ENCODE results near the gene MAP2. TPM values are rescaled to one million over a fixed set of nuclear protein-coding genes. Genes with fewer than 3 reads are reported as not detected.

MAP2 gene
- total RNA-seq, 1 donor from 2014 or later: 7.2 TPM

GRCh38 chr2:209601497-209601896 is 177.7 kb downstream of the MAP2 start:
- no peak for TF ChIP-seq CTCF (IDR thresholded peaks at IDR 0.05)
- peaks cover 3% of the 10 kb centered on the region for H3K27me3 Mint-ChIP-seq (ENCODE audit: unreplicated experiment)
- no peak for DNase-seq (ENCODE audit: extremely low spot score, unreplicated experiment)
- H3K9me3 Mint-ChIP-seq (ENCODE audit: unreplicated experiment): no peaks in the 10 kb centered on the region
- H3K27ac Mint-ChIP-seq (ENCODE audit: unreplicated experiment): no peak overlapping the region
- no peak overlapping the region for H3K4me3 Mint-ChIP-seq (ENCODE audit: unreplicated experiment)
- no peaks in the 10 kb centered on the region for H3K36me3 Mint-ChIP-seq (ENCODE audit: unreplicated experiment)
- no peaks in the 10 kb centered on the region for H3K4me1 Mint-ChIP-seq (ENCODE audit: unreplicated experiment)

- DNase-seq (ENCODE audit: extremely low spot score, unreplicated experiment): no peak
- no peaks in the 10 kb centered on the region for H3K4me1 Mint-ChIP-seq (ENCODE audit: unreplicated experiment)
- TF ChIP-seq CTCF (IDR thresholded peaks at IDR 0.05): no peak
- H3K27ac Mint-ChIP-seq (ENCODE audit: unreplicated experiment): no peak overlapping the region
- no peaks in the 10 kb centered on the region for H3K9me3 Mint-ChIP-seq (ENCODE audit: unreplicated experiment)
- H3K27me3 Mint-ChIP-seq (ENCODE audit: unreplicated experiment): peaks cover 3% of the 10 kb centered on the region
- no peak overlapping the region for H3K4me3 Mint-ChIP-seq (ENCODE audit: unreplicated experiment)
- no peaks in the 10 kb centered on the region for H3K36me3 Mint-ChIP-seq (ENCODE audit: unreplicated experiment)
Measured at GRCh38 chr2:209602259-209602658, 178.4 kb downstream of the MAP2 start.

GRCh38 chr2:209609531-209609930 is 185.7 kb downstream of the MAP2 start:
- Mint-ChIP-seq H3K27ac (ENCODE audit: unreplicated experiment) (no peak overlapping the region), H3K27me3 (ENCODE audit: unreplicated experiment) (peaks cover 15% of the 10 kb centered on the region), H3K36me3 (ENCODE audit: unreplicated experiment) (no peaks in the 10 kb centered on the region), H3K4me1 (ENCODE audit: unreplicated experiment) (peaks cover under 1% of the 10 kb centered on the region), H3K9me3 (ENCODE audit: unreplicated experiment) (no peaks in the 10 kb centered on the region), H3K4me3 (ENCODE audit: unreplicated experiment) (no peak overlapping the region)
- no peak for TF ChIP-seq CTCF (IDR thresholded peaks at IDR 0.05)
- DNase-seq (ENCODE audit: extremely low spot score, unreplicated experiment): no peak

GRCh38 chr2:209610631-209611030 is 186.8 kb downstream of the MAP2 start:
- Mint-ChIP-seq H3K27ac (ENCODE audit: unreplicated experiment) (no peak overlapping the region), H3K27me3 (ENCODE audit: unreplicated experiment) (peaks cover 20% of the 10 kb centered on the region), H3K4me3 (ENCODE audit: unreplicated experiment) (no peak overlapping the region), H3K36me3 (ENCODE audit: unreplicated experiment) (no peaks in the 10 kb centered on the region), H3K4me1 (ENCODE audit: unreplicated experiment) (peaks cover 6% of the 10 kb centered on the region), H3K9me3 (ENCODE audit: unreplicated experiment) (peaks cover under 1% of the 10 kb centered on the region)
- TF ChIP-seq CTCF (IDR thresholded peaks at IDR 0.05): no peak
- DNase-seq (ENCODE audit: extremely low spot score, unreplicated experiment): no peak

- H3K4me1 Mint-ChIP-seq (ENCODE audit: unreplicated experiment): peaks cover 6% of the 10 kb centered on the region
Measured at GRCh38 chr2:209613649-209614305, 189.9 kb downstream of the MAP2 start.

More at GRCh38 chr2:209613649-209614305, 189.9 kb downstream of the MAP2 start:
- no peak for DNase-seq (ENCODE audit: extremely low spot score, unreplicated experiment)
- H3K9me3 Mint-ChIP-seq (ENCODE audit: unreplicated experiment): peaks cover 5% of the 10 kb centered on the region
- H3K27me3 Mint-ChIP-seq (ENCODE audit: unreplicated experiment): peaks cover 24% of the 10 kb centered on the region
- H3K36me3 Mint-ChIP-seq (ENCODE audit: unreplicated experiment): peaks cover 2% of the 10 kb centered on the region
- H3K4me3 Mint-ChIP-seq (ENCODE audit: unreplicated experiment): no peak overlapping the region
- no peak overlapping the region for H3K27ac Mint-ChIP-seq (ENCODE audit: unreplicated experiment)
- TF ChIP-seq CTCF (IDR thresholded peaks at IDR 0.05): no peak

Data from osteocyte (in vitro differentiated cells).